Muscle of back (tissue), 11 donors: ENCODE results near the gene PFKFB2. TPM values are rescaled to one million over a fixed set of nuclear protein-coding genes. Genes with fewer than 3 reads are reported as not detected.

Experiments used
- DNase-seq, 3 donors: peaks; one replicate each; pipeline versions ENCODE4 v3.0.0 to v3.0.0-alpha.2; 2013
- polyA plus RNA-seq, 10 donors: library from polyadenylated mRNA; unstranded; fragments of 120-200 nt; gene quantifications; one replicate each; pipeline ENCODE4 v1.2.1, GENCODE V29; 2013; ENCODE audit not compliant: insufficient read length in 10 of 10

PFKFB2 gene
- polyA plus RNA-seq, 10 donors: 4.5 to 8.8 (median 7.0) TPM

GRCh38 chr1:207088701-207089626, 35.9 kb downstream of the PFKFB2 start, which contains the start of gene C4BPB:
TSS of gene C4BPB (plus strand) at chr1:207088860. CDS start at chr1:207089532, 672 bp downstream.
- no peak for DNase-seq

GRCh38 chr1:207089627-207090355, 36.7 kb downstream of the PFKFB2 start:
- DNase-seq: no peak

- no peak for DNase-seq
Measured at GRCh38 chr1:207091200-207091908, 38.3 kb downstream of the PFKFB2 start.

GRCh38 chr1:207093944-207094343, 40.9 kb downstream of the PFKFB2 start:
- no peak for DNase-seq

GRCh38 chr1:207097871-207098324, 44.8 kb downstream of the PFKFB2 start:
- DNase-seq: no peak

DNA sequence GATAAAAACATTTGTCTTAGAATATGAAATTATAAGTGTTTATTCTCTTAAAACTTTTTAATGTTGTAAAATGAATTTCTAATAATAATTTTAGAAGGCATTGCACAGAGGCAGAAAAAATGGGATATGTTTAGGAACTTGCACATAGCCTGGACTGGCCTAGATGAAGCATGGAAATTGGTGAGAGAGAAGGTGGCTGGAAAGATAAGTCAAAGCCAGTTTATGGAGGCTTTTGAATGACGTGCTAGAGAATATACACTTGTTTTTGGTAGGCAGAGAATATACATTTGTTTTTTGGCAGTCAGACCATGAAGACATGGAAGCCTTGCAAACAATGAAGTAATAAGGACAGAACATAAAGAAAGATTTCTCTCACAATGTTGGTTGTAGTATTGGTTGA, 48.6 kb downstream of the PFKFB2 start:
- DNase-seq: no peak

DNA sequence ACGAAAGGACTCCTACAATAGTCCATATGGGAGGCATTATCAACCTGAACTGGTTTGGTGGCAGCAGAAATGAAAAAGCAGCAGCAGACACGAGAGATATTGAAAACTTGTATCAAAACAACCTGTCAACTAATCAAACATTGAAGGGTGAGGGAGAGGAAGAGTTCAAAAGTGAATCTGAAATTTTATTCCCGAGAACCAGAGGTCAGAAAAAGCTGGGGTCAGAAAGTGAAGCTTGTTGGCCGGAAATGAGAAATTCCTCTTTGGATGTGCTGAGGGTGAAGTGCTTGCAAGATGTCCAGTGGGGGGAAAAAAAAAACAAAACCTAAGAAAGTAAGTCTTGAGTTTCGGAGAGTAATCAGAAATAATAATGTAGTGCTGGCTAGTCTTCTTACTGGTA, 49.1 kb downstream of the PFKFB2 start:
- DNase-seq: no peak

GRCh38 chr1:207102659-207103058, 49.6 kb downstream of the PFKFB2 start:
- DNase-seq: no peak

DNA sequence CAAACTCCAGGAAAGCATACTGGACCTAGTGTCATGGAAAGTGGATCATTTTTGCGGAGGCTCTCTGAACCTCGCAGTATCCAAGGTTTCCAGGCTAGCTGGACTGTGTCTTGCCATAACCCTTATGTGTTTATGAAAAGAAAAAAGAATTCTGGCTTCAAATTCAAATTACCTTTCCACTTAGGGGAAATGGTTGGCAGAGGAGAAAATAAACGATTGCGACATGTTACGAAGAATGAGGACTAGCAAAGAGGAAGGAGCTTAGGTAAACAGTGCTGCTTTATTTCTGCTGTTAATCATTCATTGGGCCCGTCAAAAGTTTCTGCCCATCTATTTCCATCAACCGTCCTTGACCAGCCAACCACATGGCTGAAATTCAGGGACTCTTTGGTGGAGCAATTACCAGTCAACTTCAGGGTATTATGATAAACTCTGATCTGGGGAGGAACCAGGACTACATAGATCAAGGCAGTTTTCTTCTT, 50.9 kb downstream of the PFKFB2 start, which contains the start of gene C4BPA:
TSS of gene C4BPA (plus strand) at position 342 of the 482 bp plus-strand sequence. CDS start 8,793 bp downstream, outside the sequence.
- no peak for DNase-seq

- DNase-seq: no peak
Measured at GRCh38 chr1:207109004-207109403, 55.9 kb downstream of the PFKFB2 start.

DNA sequence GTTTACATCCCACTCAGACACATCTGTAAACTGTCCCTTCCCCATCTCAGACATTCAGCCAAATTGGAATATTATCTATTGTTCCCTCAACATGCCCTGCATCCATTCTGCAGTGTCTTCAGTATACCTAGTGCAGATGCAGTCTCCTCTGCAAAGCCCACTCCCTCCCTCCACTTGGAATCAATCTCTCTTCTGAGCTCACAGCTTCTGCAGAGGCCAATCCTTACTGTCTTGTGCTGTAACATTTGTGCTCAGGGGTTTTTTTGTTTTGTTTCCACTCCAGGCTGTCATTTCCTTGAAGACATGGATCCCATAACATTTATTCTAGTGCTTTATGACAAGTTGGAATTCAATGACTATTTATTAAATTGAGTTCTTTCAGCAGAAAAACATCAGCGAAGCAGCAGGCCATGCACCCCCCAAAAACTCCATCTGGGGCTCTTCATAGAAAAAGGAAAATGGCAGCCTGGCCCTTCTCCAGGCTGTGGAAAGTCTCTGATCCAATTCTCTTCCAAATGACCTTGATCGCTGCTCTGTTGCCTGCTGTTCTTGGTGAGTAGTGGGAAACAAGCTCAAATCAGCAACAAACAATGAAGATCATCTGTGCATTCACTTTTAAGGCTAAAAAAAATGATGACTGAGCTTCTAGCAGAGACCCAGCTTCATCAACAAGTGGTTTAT, 59.7 kb downstream of the PFKFB2 start:
- peak in 2 of 3 donors; percentile 29 to 66 for DNase-seq

- no peak for DNase-seq
Measured at GRCh38 chr1:207115269-207115668, 62.2 kb downstream of the PFKFB2 start.

DNA sequence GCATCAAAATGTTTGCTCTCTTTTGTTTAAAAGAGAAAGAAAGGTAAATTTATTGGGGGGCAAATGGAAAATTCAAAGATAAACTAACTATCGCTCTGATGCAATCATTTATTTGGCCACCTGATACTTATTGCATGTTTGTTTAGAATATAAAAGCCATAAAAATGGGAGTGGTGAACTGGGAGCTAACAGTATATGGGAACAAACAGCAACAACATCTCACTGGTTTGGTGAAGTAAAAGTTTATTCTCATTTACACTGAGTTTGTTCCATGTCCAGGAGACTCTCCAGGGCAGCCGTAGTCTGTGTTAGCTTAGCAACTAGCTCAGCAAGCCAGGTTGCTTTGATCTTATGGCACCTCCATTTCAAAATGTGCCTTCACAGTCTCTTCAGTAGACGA, 71.3 kb downstream of the PFKFB2 start:
- no peak for DNase-seq

DNA sequence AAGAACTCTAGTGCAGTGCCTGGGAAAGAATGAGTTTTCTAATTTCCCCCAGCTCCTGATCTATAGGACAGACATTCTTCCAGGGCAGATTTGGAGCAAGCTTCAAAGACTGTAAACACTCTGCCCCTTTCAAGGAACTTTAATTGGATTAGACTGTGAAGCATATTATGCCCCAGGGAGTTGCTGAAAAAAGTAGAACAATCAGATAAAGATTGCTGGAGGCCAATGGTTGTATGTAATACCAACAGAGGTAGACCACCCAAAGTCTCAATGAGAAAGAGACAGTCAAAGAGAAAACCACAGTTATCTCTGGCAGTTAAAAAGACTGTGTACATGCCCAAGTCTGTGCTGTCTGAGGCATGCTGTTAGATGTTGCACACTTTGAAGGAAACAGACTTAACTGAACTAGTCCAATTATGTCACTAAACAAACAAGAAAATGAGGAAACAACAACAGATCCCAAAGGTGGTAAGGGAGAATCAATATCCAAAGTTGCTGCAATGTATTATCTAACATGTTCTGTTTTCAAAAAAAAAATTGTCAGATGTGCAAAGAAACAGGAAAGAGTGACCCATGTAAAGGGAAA, 75.4 kb downstream of the PFKFB2 start:
- DNase-seq: no peak

- no peak for DNase-seq
Measured at GRCh38 chr1:207129053-207129452, 76.0 kb downstream of the PFKFB2 start.

Other genes starting within 250 kb of the PFKFB2 start
- not detected for gene IL20, start 187.7 kb upstream of the PFKFB2 start, polyA plus RNA-seq
- 1 to 10 TPM in 1 of 10 donors, under 1 TPM in 7, not detected in 2; 0.10 to 1.6 (median 0.16) TPM for gene IL24, start 155.8 kb upstream of the PFKFB2 start, polyA plus RNA-seq
- gene FCMR, start 131.3 kb upstream of the PFKFB2 start, polyA plus RNA-seq: 10 to 100 TPM in 1 of 10 donors, 1 to 10 TPM in 8, under 1 TPM in 1; 0.88 to 10.6 (median 1.4) TPM
- under 1 TPM in 2 of 10 donors, not detected in 8; 0.03 to 0.04 TPM for gene PIGR, start 106.8 kb upstream of the PFKFB2 start, polyA plus RNA-seq
- not detected for gene FCAMR, start 82.8 kb upstream of the PFKFB2 start, polyA plus RNA-seq
- gene C1orf116, start 20.5 kb upstream of the PFKFB2 start, polyA plus RNA-seq: 1 to 10 TPM in 2 of 10 donors, under 1 TPM in 8; 0.06 to 3.1 (median 0.11) TPM
- 1 to 10 TPM; 6.0 to 8.9 (median 7.0) TPM for gene YOD1, start 2.1 kb upstream of the PFKFB2 start, polyA plus RNA-seq
- under 1 TPM; 0.13 to 0.79 (median 0.37) TPM for gene C4BPB, start 35.6 kb downstream of the PFKFB2 start, polyA plus RNA-seq
- gene C4BPA, start 51.0 kb downstream of the PFKFB2 start, polyA plus RNA-seq: under 1 TPM; 0.14 to 0.81 (median 0.36) TPM